Heart right ventricle (tissue), 16 donors: ENCODE measurements around the gene SSTR5. TPM values are rescaled to one million over a fixed set of nuclear protein-coding genes. Genes with fewer than 3 reads are reported as not detected.

ENCODE experiments used
- ATAC-seq, 8 donors: fragments of 200-7000 bp; cut with Tn5 transposase; one replicate each; pipeline ENCODE4 v1.9.1; 2020; ENCODE audit warnings: mild to moderate bottlenecking in 8 of 8, moderate library complexity in 8 of 8, moderate number of reproducible peaks in 1 of 8
- DNase-seq, 2 donors: peaks; one replicate each; pipeline ENCODE4 v3.0.0-alpha.2; 2020
- H3K27ac ChIP-seq, 10 donors: fragments of 200-600 bp; sonication (generic) in 2 of 10; one replicate each; pipeline versions ENCODE4 v1.5.0 to v1.8.0; 2020 to 2022; ENCODE audit warnings: mild to moderate bottlenecking in 3 of 10
- H3K27me3 ChIP-seq, 7 donors: fragments of 200-600 bp; one replicate each; pipeline ENCODE4 v1.8.0; 2021 to 2022; ENCODE audit warnings: mild to moderate bottlenecking in 2 of 7
- H3K36me3 ChIP-seq, 9 donors: fragments of 200-600 bp; sonication (generic) in 1 of 9; one replicate each; pipeline versions ENCODE4 v1.5.0 to v1.8.0; 2020 to 2022; ENCODE audit warnings: mild to moderate bottlenecking in 2 of 9
- H3K4me1 ChIP-seq, 9 donors: fragments of 200-600 bp; sonication (generic) in 1 of 9; one replicate each; pipeline versions ENCODE4 v1.5.0 to v1.8.0; 2020 to 2022; ENCODE audit warnings: mild to moderate bottlenecking in 4 of 9
- H3K4me3 ChIP-seq, 10 donors: fragments of 200-600 bp; sonication (generic) in 2 of 10; one replicate each; pipeline versions ENCODE4 v1.5.0 to v1.8.0; 2020 to 2022; ENCODE audit warnings: mild to moderate bottlenecking in 7 of 10, moderate library complexity in 2 of 10
- H3K9me3 ChIP-seq, 11 donors: fragments of 200-600 bp in 10 of 11; sonication (generic) in 2 of 11; one replicate each; pipeline versions ENCODE4 v1.5.0 to v1.8.0; 2013 to 2022; ENCODE audit warnings: mild to moderate bottlenecking in 2 of 11, control low read depth in 1 of 11, moderate library complexity in 1 of 11
- CTCF ChIP-seq, 9 donors: fragments of 200-600 bp; sonication (generic) in 2 of 9; IDR thresholded peaks; one replicate each; pipeline versions ENCODE4 v1.5.0 to v1.8.0; 2021 to 2022; ENCODE audit warnings: antibody characterized with exemption in 9 of 9, mild to moderate bottlenecking in 5 of 9, moderate library complexity in 1 of 9
- WGBS, 2 donors: extraction: QIAGEN DNeasy Blood & Tissue Kit; methylation state at CpG; one replicate each; pipeline ENCODE4 v1.1.7; 2013; ENCODE audit warnings: inconsistent platforms in 1 of 2; 5-methylcytosine and 5-hydroxymethylcytosine counted together
- intact Hi-C, 10 donors: fragments of 100-400 bp; cut with DNase I; formaldehyde crosslinking; loops; one replicate each; pipeline versions ENCODE4 v1.11.1 to v1.14.2; 2022
- polyA plus RNA-seq, 2 donors: library from polyadenylated mRNA; stranded (reverse); fragments of 200-250 nt; gene quantifications; one replicate each; pipeline ENCODE4 v1.2.3, GENCODE V29; 2013
- total RNA-seq, 10 donors: library from RNA; stranded (reverse); fragmentation: NEBNext Ultra II Directional in 3 of 10; extraction: Animal tissue kit (Norgen Biotek cat#: 25700) in 3 of 10; gene quantifications; one replicate each; pipeline versions ENCODE4 v1.2.1 to v1.2.4, GENCODE V29; 2021 to 2023
- donor health status: Arrhythmogenic right ventricular cardiomyopathy.
- donor health status: ischemic (EF 13 %, LVEDD 7.1; RV severe dilation, severe dysfunction).
- donor health status: healthy with polysubstance abuse.
- donor health status: DM: no; HTN: yes; CAD: no.
- donor health status: DM: no; HTN: no; CAD: no.
- donor health status: ischemic (EF 25% LVEDD 6.9; RV normal size, moderate dysfunction).
- donor health status: ischemic (EF 25% LVEDD 5.7; RV mildly dilated, moderate dysfunction).
- donor health status: healthy.
- donor health status: DM: yes; HTN: yes; CAD: no.
- donor health status: Ischemic cardiomyopathy.
- donor health status: ischemic (EF 35%, LVEDD 5.7; RV mildly dilated, moderate dysfunction).
- donor health status: nonischemic (EF 11% LVEDD 7.7; RV severe dilation, severe dysfunction).
- donor health status: DM: yes; HTN: yes; CAD: no.
- donor health status: PGD.
- donor health status: ischemic (EF 29% LVEDD 5.4; RV normal size, mild dysfunction).
- donor health status: nonischemic (EF 23%, LVEDD 6.1; RV moderate dilation, normal function).

SSTR5 gene
- total and polyA plus RNA-seq, 12 donors, result 0.39 to 32.0 (median 5.4) TPM

GRCh38 chr16:1122398-1122765, 49.8 kb downstream of the SSTR5 start:
- Histone ChIP-seq H3K36me3 (no peaks in the 10 kb centered on the region), H3K4me3 (no peak overlapping the region), H3K27ac (no peak overlapping the region), H3K9me3 (no peaks in the 10 kb centered on the region), H3K27me3 (peaks cover 0 to 82% (median 71%) of the 10 kb centered on the region in 7 donors), H3K4me1 (no peaks in the 10 kb centered on the region)
- intact Hi-C loops, result no loop called here
- ATAC-seq (peak in 1 of 8 donors; percentile 21), DNase-seq (no peak)
- no peak for TF ChIP-seq CTCF (IDR thresholded peaks at IDR 0.05)
- WGBS, 2 donors, result 86 to 89% methylated on average over 12 to 14 of the region's 14 CpGs

GRCh38 chr16:1123525-1124230, 51.1 kb downstream of the SSTR5 start:
- H3K4me3 ChIP-seq, result no peak overlapping the region
- no peaks in the 10 kb centered on the region for H3K36me3 ChIP-seq
- DNase-seq (no peak), ATAC-seq (no peak)
- no peak for TF ChIP-seq CTCF (IDR thresholded peaks at IDR 0.05)
- 68 to 72% methylated on average over 20 to 21 of the region's 21 CpGs for whole genome bisulfite sequencing, 2 donors
- no peaks in the 10 kb centered on the region for H3K9me3 ChIP-seq
- no peak overlapping the region for H3K27ac ChIP-seq
- intact Hi-C loops, result no loop called here
- no peaks in the 10 kb centered on the region for H3K4me1 ChIP-seq
- H3K27me3 ChIP-seq, result peaks cover 0 to 74% (median 58%) of the 10 kb centered on the region in 7 donors

GRCh38 chr16:1124291-1124690, 51.7 kb downstream of the SSTR5 start:
- intact Hi-C loops, result no loop called here
- Histone ChIP-seq H3K27ac (no peak overlapping the region), H3K36me3 (no peaks in the 10 kb centered on the region), H3K27me3 (peaks cover 0 to 72% (median 52%) of the 10 kb centered on the region in 7 donors), H3K9me3 (no peaks in the 10 kb centered on the region), H3K4me1 (no peaks in the 10 kb centered on the region), H3K4me3 (no peak overlapping the region)
- no peak for TF ChIP-seq CTCF (IDR thresholded peaks at IDR 0.05)
- no peak for ATAC-seq
- DNase-seq, result no peak
- WGBS, 2 donors, result 81% methylated on average over 18 of the region's 18 CpGs

GRCh38 chr16:1124795-1125194, 52.2 kb downstream of the SSTR5 start:
- no peak for TF ChIP-seq CTCF (IDR thresholded peaks at IDR 0.05)
- WGBS, 2 donors, result 79 to 88% methylated on average over 11 of the region's 11 CpGs
- intact Hi-C loops, result loop anchor here in 1 of 10 donors (5.0 kb wide), 1 partner anchor 817 kb away; no protein-coding TSS in a partner anchor
- DNase-seq (no peak), ATAC-seq (no peak)
- Histone ChIP-seq H3K4me3 (no peak overlapping the region), H3K9me3 (no peaks in the 10 kb centered on the region), H3K27me3 (peaks cover 0 to 70% (median 49%) of the 10 kb centered on the region in 7 donors), H3K27ac (no peak overlapping the region), H3K4me1 (no peaks in the 10 kb centered on the region), H3K36me3 (no peaks in the 10 kb centered on the region)
